ENCODE data around the gene INAFM1. TPM values are rescaled to one million over a fixed set of nuclear protein-coding genes. Genes with fewer than 3 reads are reported as not detected.
"Not testable (repeated sequence)": the region's sequence is repeated elsewhere in the genome, so short reads cannot be mapped to it uniquely, and the experiment has no call there.

Gene INAFM1
- total RNA-seq, 1 experiment from 2014 or later, result 1.9 TPM

- DNase-seq (ENCODE audit: low read depth), result no peak
These were observed 7.3 kb upstream of the INAFM1 start for GRCh38 chr19:47267350-47267759.

DNA sequence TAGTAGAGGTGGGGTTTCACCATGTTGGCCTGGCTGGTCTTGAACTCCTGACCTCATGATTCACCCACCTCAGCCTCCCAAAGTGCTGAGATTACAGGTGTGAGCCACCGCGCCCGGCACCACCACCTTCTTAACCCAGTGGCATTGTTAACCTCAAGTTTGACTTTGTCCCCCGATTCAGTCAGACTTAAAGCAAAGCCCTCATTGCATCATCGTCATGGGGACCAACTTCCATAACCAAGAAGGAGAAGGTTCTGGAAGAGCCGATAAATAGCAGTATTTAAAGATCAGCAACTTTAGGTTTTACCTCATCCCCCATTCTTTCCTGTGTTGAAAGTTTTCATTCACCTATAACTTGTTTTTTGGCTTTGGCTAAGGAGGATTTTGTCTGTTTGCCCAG is 6.7 kb upstream of the INAFM1 start:
- DNase-seq (ENCODE audit: low read depth), result no peak

DNA sequence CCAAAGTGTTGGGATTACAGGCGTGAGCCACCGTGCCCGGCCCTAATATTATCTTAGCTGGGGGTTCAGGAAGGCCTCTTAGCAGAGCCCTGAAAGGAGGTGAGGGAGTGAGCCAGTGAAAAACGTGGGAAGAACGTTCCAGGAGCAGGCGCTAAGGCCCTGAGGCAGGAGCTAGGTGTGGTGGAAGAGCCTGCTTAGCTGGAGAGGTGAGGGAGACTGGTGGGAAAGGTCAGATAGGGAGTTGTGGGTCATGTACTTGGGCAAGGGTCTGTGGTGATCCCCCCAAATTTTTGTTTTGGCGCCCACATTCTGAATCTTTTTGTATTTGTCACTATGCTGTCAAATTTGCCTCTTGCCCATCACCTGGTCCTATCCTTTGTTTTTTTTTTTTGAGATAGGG is 5.1 kb upstream of the INAFM1 start:
- DNase-seq (ENCODE audit: low read depth), result no peak

DNA sequence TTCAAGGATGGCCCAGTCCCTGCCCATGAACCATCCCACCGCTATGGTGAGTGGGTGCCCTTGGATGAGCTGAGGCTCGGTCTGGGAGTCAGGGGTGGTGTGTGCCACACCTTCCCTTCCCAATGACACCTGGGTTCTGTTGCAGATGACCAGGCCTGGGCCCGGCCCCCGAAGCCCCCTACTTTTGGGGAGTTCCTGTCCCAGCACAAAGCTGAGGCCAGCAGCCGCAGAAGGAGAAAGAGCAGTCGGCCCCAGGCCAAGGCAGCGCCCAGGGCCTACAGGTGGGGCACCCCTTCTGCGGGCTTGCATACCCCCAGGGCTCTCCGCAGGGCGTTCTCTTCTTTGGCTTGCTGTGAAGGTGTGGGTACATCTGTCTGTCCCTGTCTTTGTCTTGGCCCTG is 4.3 kb upstream of the INAFM1 start:
- no peak for DNase-seq (ENCODE audit: low read depth)

- no peak for DNase-seq (ENCODE audit: low read depth)
These were observed 2.7 kb upstream of the INAFM1 start for GRCh38 chr19:47271949-47272348.

- no peak for DNase-seq (ENCODE audit: low read depth)
These were observed 2.0 kb upstream of the INAFM1 start for GRCh38 chr19:47272448-47273312.

DNA sequence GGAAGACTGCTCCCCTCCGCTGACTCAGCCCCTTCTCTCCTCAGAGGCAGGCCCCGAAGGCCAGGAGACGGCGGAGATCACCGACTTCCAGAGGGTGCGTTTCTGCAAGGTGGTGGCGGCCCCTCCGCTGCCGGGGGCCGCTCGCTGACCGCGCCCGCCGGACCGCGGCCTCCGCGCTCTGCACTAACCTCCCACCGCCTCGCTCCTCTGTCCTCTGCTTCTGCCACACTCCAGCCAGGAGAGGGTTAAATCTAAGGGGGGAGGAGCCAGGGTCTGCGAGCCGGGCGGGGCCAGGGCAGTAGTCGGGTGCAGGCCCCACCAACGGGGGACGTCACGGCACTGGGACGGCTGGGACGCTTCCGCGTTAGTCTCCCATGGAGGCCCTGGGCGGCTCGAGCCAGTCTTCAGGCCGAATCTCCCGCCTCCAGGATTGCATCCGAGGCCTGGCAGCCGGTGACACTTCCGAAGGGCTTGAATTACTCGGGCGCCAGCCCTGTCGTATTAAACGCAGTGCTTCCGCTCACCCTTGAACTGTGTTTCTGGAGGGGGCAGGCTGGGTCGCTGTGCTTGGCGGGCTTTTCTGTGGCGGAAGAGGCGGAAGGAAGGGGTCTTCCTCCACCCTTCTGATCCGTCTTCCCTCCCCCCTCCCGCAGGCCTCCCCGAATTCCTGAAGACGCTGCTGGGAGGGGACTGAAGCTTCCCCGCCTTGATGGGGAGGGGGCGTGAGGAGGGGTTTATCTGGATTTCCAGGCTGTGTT is 1.2 kb upstream of the INAFM1 start:
- DNase-seq (ENCODE audit: low read depth), result peak; percentile 94

- no peak for DNase-seq (ENCODE audit: low read depth)
These were observed 441 bp downstream of the INAFM1 start for GRCh38 chr19:47274891-47275761.

DNA sequence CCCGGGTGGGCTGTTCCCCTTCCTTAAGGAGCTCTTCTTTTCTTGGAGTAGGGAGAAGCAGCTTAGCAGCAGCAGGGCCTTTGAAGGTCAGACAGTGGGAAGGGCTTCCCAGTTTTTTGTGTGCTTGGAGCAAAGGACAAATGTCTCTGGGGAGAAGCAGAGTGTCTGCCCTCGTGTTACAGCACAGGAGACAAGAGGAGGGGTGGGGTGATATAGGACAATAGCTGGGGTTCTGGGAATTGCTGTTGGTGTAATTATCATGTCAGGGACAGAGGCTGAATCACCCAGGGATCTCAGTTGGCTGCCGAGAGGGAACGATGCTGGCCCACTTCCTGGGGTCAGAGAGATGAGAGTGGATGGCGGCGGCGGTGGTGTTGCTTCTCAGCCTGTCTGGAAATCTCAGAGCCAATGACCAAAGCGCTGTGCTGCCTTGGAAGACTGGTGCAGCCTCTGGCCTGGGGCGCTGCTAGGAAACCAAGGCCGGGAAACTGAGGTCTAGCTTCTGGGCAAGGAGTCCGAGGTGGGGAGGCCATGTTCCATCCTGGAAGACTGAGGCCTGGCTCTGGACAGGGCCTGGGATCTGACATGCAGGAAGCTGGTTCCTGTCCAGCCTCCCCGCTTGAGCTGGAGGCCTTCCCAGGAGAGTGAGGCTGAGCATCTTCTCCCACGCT is 1.2 kb downstream of the INAFM1 start:
- DNase-seq (ENCODE audit: low read depth), result no peak

DNA sequence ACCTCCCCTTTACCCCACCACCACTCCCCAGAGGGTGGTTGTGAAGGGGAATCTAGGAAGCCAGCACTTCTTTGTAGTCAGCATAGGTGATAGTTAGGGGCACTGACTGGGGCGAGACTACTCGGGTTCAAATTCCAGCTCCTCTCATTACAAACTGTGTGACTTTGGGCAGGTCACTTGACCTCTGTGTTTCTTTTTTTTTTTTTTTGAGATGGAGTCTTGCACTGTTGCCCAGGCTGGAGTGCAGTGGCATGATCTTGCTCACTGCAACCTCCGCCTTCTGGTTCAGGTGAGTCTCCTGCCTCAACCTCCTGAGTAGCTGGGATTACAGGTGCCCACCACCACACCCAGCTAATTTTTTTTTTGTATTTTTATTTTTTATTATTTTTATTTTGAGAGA is 1.8 kb downstream of the INAFM1 start:
- DNase-seq (ENCODE audit: low read depth), result not testable (repeated sequence)

GRCh38 chr19:47280183-47280797 is 5.6 kb downstream of the INAFM1 start:
- DNase-seq (ENCODE audit: low read depth), result no peak

DNA sequence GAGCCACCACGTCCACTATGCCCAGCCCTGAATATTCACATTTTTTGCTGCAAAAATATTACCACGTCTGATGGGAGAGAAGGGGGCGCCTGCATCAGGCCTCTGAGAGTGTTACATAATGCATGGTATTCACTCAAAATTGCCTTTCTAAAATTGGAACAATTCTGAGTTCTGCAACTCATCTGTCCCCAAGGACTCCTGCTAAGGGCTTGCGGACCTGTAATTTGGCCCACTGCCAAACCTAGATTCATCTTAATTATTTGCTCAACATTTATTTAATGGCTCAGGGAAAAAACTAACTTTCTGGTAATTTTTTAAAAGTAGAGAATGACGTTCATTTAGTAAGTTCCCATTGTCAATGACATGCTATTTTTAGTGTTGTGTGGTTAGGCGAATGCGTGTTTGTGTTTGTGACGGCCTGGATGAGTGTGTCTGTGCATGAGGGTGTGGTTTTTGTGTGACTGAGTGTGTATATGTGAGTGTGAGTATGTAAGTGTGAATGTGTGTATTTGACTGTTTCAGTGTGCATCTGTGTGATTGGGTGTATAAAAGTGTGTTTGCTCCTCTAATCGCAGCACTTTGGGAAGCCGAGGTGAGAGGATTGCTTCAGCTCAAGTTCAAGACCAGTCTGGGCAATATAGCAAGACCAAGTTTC is 8.8 kb downstream of the INAFM1 start:
- DNase-seq (ENCODE audit: low read depth), result no peak

DNA sequence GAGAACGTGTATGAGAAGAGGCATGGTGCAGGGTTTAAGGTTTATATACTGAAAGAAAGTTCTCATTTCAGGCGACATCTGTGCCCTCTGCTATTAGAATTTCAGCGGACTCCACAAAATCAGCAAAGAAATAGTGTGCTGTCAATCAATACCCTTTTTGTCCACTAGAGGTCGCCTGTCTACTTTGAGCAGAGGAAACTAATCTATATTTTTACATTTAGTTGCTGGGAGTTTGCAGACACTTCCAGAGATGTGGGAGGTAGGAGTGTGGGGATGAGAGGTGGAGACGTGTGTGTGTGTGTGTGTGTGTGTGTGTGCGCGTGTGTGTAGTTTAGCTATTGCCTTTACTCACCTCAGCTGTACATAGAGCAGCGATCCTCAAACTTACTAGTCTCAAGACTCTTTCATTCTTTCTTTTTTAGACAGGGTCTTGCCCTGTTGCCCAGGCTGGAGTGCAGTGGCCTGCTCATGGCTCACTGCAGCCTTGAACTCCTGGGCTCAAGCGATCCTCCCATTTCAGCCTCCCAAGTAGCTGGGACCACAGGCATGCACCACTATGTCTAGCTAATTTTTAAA is 9.7 kb downstream of the INAFM1 start:
- DNase-seq (ENCODE audit: low read depth), result peak; percentile 62

DNA sequence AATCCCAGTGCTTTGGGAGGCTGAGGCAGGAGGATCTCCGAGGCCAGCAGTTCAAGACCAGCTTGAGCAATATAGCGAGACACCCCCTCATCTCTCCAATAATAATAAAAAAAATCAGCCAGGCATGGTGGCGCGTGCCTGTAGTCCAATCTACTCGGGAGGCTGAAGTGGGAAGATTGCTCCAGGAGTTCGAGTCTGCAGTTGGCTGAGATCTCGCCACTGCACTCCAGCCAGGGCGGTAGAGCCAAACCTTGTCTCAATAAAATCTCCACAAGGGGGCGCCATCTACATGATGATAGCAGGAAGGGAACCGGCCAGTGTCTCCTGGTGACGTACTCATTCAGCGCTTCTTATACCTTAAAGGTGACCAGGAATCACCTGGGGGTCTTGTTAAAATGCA is 21.4 kb downstream of the INAFM1 start:
- peak; percentile 69 for DNase-seq (ENCODE audit: low read depth)

DNA sequence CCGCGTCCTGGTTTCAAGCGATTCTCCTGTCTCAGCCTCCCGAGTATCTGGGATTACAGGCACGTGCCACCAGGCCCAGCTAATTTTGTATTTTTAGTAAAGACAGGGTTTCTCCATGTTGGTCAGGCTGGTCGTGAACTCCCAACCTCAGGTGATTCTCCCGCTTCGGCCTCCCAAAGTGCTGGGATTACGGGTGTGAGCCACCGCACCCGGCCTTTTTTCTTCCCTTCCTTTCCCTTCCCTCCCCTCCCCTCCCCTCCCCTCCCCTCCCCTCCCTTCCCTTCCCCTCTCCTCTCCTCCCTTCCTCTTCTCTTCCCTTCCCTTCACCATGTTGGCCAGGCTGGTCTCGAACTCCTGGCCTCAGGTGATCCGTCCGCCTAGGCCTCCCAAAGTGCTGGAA is 26.2 kb downstream of the INAFM1 start:
- DNase-seq (ENCODE audit: low read depth), result not testable (repeated sequence)

- DNase-seq (ENCODE audit: low read depth), result no peak
These were observed 27.6 kb downstream of the INAFM1 start for GRCh38 chr19:47302249-47302648.

DNA sequence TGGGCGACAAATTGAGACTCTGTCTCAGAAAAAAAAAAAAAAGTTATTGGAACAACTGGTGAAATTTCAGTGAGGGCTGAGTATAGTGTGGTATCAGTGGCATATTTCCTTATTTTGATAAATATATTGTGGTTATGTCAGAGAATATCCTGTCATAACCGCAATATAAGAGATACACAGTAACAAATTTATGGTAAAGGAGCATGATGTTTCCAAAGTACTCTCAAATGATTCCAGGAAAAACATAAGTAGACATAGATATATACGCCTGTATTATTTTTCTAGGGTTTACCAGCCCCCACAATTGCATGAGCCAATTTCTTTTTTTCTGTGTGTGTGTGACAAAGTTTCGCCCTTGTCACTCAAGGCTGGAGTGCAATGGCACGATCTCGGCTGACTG is 29.3 kb downstream of the INAFM1 start:
- DNase-seq (ENCODE audit: low read depth), result no peak

GRCh38 chr19:47305309-47305751 is 30.6 kb downstream of the INAFM1 start:
- peak; percentile 88 for DNase-seq (ENCODE audit: low read depth)

DNA sequence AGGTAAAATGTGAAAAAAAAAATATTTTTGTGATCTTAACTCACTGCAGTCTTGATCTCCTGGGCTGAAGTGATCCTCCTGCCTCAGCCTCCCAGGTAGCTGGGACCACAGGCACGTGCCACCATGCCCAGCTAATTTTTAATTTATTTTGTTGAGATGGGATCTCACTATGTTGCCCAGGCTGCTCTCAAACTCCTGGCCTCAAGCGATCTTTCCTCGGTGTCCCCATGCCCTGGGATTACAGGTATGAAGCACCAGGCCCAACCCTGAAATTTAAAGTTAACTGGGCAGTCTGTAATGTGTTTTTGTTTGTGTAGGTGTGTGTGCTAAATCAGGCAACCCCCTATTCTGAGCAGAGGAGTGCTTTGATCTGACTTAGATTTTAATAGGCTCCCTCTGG is 31.6 kb downstream of the INAFM1 start:
- DNase-seq (ENCODE audit: low read depth), result no peak

DNA sequence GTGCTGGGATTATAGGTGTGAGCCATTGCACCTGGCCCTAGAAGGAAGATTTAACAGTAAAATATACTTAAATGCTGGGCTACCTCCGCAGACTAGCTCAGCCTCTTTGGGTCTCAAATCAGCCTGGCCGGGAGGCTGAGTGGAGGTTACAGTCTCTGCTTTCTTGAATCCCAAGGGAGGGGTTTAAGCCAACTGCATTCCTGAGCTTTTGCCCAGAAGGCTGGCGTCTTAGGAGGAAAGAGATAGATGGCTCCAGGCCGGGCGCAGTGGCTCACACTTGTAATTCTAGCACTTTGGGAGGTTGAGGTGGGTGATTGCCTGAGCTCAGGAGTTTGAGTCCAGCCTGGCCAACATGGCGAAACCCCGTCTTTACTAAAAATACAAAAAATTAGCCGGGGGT is 34.4 kb downstream of the INAFM1 start:
- DNase-seq (ENCODE audit: low read depth), result no peak

Data from RPMI7951 (cell line).